Fibroblast of lung (primary cell): ENCODE measurements around the gene USP32. TPM values are rescaled to one million over a fixed set of nuclear protein-coding genes. Genes with fewer than 3 reads are reported as not detected.
"Not testable (repeated sequence)": the region's sequence is repeated elsewhere in the genome, so short reads cannot be mapped to it uniquely, and the experiment has no call there.

Experiments used
- DNase-seq, 2 donors: peaks; one replicate each; pipeline versions ENCODE4 v3.0.0 to v3.0.0-alpha.2; 2010; ENCODE audit warnings: low read depth in 2 of 2
- H2AFZ ChIP-seq: 2 replicates; pipeline ENCODE4 v1.5.1; 2012; ENCODE audit warnings: low read length, control low read depth, inconsistent platforms
- H3K27ac ChIP-seq: 2 replicates; pipeline ENCODE4 v1.5.1; 2011; ENCODE audit warnings: low read length, control low read depth; ENCODE audit not compliant: insufficient read depth
- H3K27me3 ChIP-seq: 2 replicates; pipeline ENCODE4 v1.5.1; 2011; ENCODE audit warnings: mild to moderate bottlenecking, low read length; ENCODE audit not compliant: control insufficient read depth, insufficient read depth
- H3K36me3 ChIP-seq: 2 replicates; pipeline ENCODE4 v1.5.1; 2011; ENCODE audit warnings: low read length; ENCODE audit not compliant: control insufficient read depth, insufficient read depth
- H3K4me1 ChIP-seq: 2 replicates; pipeline ENCODE4 v1.5.1; 2011; ENCODE audit warnings: low read length; ENCODE audit not compliant: control insufficient read depth, insufficient read depth; ENCODE audit errors: extremely low read depth
- H3K4me2 ChIP-seq: 2 replicates; pipeline ENCODE4 v1.5.1; 2011; ENCODE audit warnings: low read length, control low read depth; ENCODE audit not compliant: insufficient read depth; ENCODE audit errors: extremely low read depth
- H3K4me3 ChIP-seq, 4 experiments: fragments of 200-600 bp in 1 of 4; sonication (generic) in 1 of 4; replicated peaks in 1 of 4; 2 replicates each; pipeline ENCODE4 v1.5.1; 2011 to 2016; ENCODE audit warnings: low read length in 4 of 4, low read depth in 3 of 4, mild to moderate bottlenecking in 3 of 4, control low read depth in 2 of 4, inconsistent platforms in 1 of 4, mixed read lengths in 1 of 4; ENCODE audit not compliant: insufficient read depth in 1 of 4; ENCODE audit errors: control extremely low read depth in 1 of 4
- H3K79me2 ChIP-seq: 2 replicates; pipeline ENCODE4 v1.5.1; 2012; ENCODE audit warnings: mild to moderate bottlenecking, low read length, inconsistent platforms; ENCODE audit not compliant: control insufficient read depth, insufficient read depth
- H3K9ac ChIP-seq: 2 replicates; pipeline ENCODE4 v1.5.1; 2011; ENCODE audit warnings: mild to moderate bottlenecking, low read length, control low read depth; ENCODE audit not compliant: insufficient read depth
- H3K9me3 ChIP-seq: 2 replicates; pipeline ENCODE4 v1.5.1; 2012; ENCODE audit warnings: low read depth, low read length; ENCODE audit not compliant: control insufficient read depth, insufficient read depth
- H4K20me1 ChIP-seq: 2 replicates; pipeline ENCODE4 v1.5.1; 2011; ENCODE audit warnings: low read length; ENCODE audit not compliant: control insufficient read depth, insufficient read depth; ENCODE audit errors: extremely low read depth
- CTCF ChIP-seq, 2 donors: IDR thresholded peaks in 1 of 2; conservative IDR thresholded peaks in 1 of 2; 1 replicate in 1 of 2; 2 replicates in 1 of 2; pipeline ENCODE4 v1.5.1; 2011 to 2012; ENCODE audit warnings: low read length in 2 of 2, control low read depth in 1 of 2, inconsistent platforms in 1 of 2, low read depth in 1 of 2, mild to moderate bottlenecking in 1 of 2
- EZH2 ChIP-seq: IDR thresholded peaks from 2 replicates; pipeline ENCODE4 v1.5.1; 2012; ENCODE audit warnings: low read length, control low read depth, mild to moderate bottlenecking; ENCODE audit errors: missing control alignments
- polyA plus RNA-seq, 2 donors: library from polyadenylated mRNA; depleted of rRNA in 1 of 2; stranded (reverse) in 1 of 2; unstranded in 1 of 2; fragments of >200 nt; gene quantifications; 2 replicates each; pipeline ENCODE4 v1.2.1, GENCODE V29; 2011 to 2012; ENCODE audit warnings: missing spikeins in 1 of 2
- total RNA-seq: library from RNA; depleted of rRNA; stranded (reverse); fragments of >200 nt; gene quantifications from 2 replicates; pipeline ENCODE4 v1.2.1, GENCODE V29; 2014

Gene USP32
- total and polyA plus RNA-seq, 2 donors (not counting 1 experiment from before 2014, with no cell fraction given): 40.1 to 82.7 TPM

GRCh38 chr17:60224064-60224463, 167.9 kb downstream of the USP32 start:
- H3K4me2 ChIP-seq: no peak overlapping the region
- H4K20me1 ChIP-seq: no peaks in the 10 kb centered on the region
- DNase-seq: peak in 1 of 2 donors; percentile 5
- no peaks in the 10 kb centered on the region for H3K27me3 ChIP-seq
- H3K9ac ChIP-seq: no peak overlapping the region
- H2AFZ ChIP-seq: no peak overlapping the region
- no peak for TF ChIP-seq EZH2
- TF ChIP-seq CTCF (conservative IDR thresholded peaks at IDR 0.05 in 1 of 2, IDR thresholded peaks at IDR 0.05 in 1 of 2; ENCODE audit: low read depth in 1 of 2, low read length in 2 of 2): no peak
- H3K36me3 ChIP-seq: peaks cover 5% of the 10 kb centered on the region
- no peak overlapping the region for H3K4me3 ChIP-seq
- no peaks in the 10 kb centered on the region for H3K9me3 ChIP-seq
- H3K4me1 ChIP-seq: no peaks in the 10 kb centered on the region
- H3K27ac ChIP-seq: no peak overlapping the region
- H3K79me2 ChIP-seq: no peaks in the 10 kb centered on the region

GRCh38 chr17:60223456-60223855, 168.5 kb downstream of the USP32 start:
- Histone ChIP-seq H3K4me2 (no peak overlapping the region), H3K79me2 (no peaks in the 10 kb centered on the region), H4K20me1 (no peaks in the 10 kb centered on the region), H3K27ac (no peak overlapping the region), H3K4me1 (no peaks in the 10 kb centered on the region), H3K36me3 (peaks cover 5% of the 10 kb centered on the region), H3K27me3 (no peaks in the 10 kb centered on the region), H3K9ac (no peak overlapping the region), H2AFZ (no peak overlapping the region), H3K4me3 (no peak overlapping the region), H3K9me3 (no peaks in the 10 kb centered on the region)
- TF ChIP-seq EZH2 (no peak), CTCF (conservative IDR thresholded peaks at IDR 0.05 in 1 of 2, IDR thresholded peaks at IDR 0.05 in 1 of 2; ENCODE audit: low read depth in 1 of 2, low read length in 2 of 2) (no peak)
- no peak for DNase-seq

- H3K36me3 ChIP-seq, H3K79me2 ChIP-seq, H4K20me1 ChIP-seq, H3K4me2 ChIP-seq, H3K9ac ChIP-seq, H3K27ac ChIP-seq, DNase-seq, H3K27me3 ChIP-seq, H2AFZ ChIP-seq, H3K4me1 ChIP-seq, H3K9me3 ChIP-seq, H3K4me3 ChIP-seq: not testable (repeated sequence)
Measured at GRCh38 chr17:60218774-60219173, 173.2 kb downstream of the USP32 start.

- H3K36me3 ChIP-seq, H3K27me3 ChIP-seq, H3K4me2 ChIP-seq, H3K4me1 ChIP-seq, H2AFZ ChIP-seq, DNase-seq, H4K20me1 ChIP-seq, H3K27ac ChIP-seq, H3K79me2 ChIP-seq, H3K9me3 ChIP-seq, H3K9ac ChIP-seq, H3K4me3 ChIP-seq: not testable (repeated sequence)
Measured at GRCh38 chr17:60215895-60216294, 176.0 kb downstream of the USP32 start.

- not testable (repeated sequence) for H3K4me3 ChIP-seq, H4K20me1 ChIP-seq, H2AFZ ChIP-seq, H3K36me3 ChIP-seq, H3K79me2 ChIP-seq, H3K4me1 ChIP-seq, H3K27ac ChIP-seq, H3K4me2 ChIP-seq, H3K9ac ChIP-seq, H3K27me3 ChIP-seq, DNase-seq, H3K9me3 ChIP-seq
Measured at GRCh38 chr17:60211282-60211681, 180.7 kb downstream of the USP32 start.

GRCh38 chr17:60208302-60208701, 183.6 kb downstream of the USP32 start:
- H3K4me2 ChIP-seq, H3K4me3 ChIP-seq, H4K20me1 ChIP-seq, H2AFZ ChIP-seq, H3K9ac ChIP-seq, H3K27ac ChIP-seq, DNase-seq, H3K27me3 ChIP-seq, H3K9me3 ChIP-seq, H3K79me2 ChIP-seq, H3K36me3 ChIP-seq, H3K4me1 ChIP-seq: not testable (repeated sequence)
